ENCODE results near the gene MLEC. TPM values are rescaled to one million over a fixed set of nuclear protein-coding genes. Genes with fewer than 3 reads are reported as not detected.

MLEC gene
- total RNA-seq, 3 donors from 2014 or later (not counting 1 experiment from before 2014, with no cell fraction given), result 47.4 to 52.8 (median 49.6) TPM

GRCh38 chr12:120735181-120735580 is 48.2 kb downstream of the MLEC start:
- WGBS (ENCODE audit: insufficient coverage), result 100% methylated on average over 1 of the region's 3 CpGs
- Mint-ChIP-seq H3K4me1 (peaks cover 0 to 7% of the 10 kb centered on the region in 2 donors), H3K9me3 (no peaks in the 10 kb centered on the region), H3K27me3 (ENCODE audit: low read depth in 2 of 2) (no peaks in the 10 kb centered on the region), H3K36me3 (no peaks in the 10 kb centered on the region), H3K4me3 (no peak overlapping the region), H3K27ac (no peak overlapping the region)
- Histone ChIP-seq H3K9me3 (ENCODE audit: control insufficient read depth, insufficient read depth, low read length) (no peaks in the 10 kb centered on the region), H3K36me3 (ENCODE audit: control insufficient read depth, insufficient read depth, low read length) (peaks cover 9% of the 10 kb centered on the region), H3K27ac (ENCODE audit: low read length) (no peak overlapping the region), H3K4me1 (ENCODE audit: control insufficient read depth, insufficient read depth, low read length) (no peaks in the 10 kb centered on the region), H3K4me3 (ENCODE audit: low read length) (no peak overlapping the region), H3K27me3 (ENCODE audit: control insufficient read depth, insufficient read depth, low read length) (no peaks in the 10 kb centered on the region)
- no peak for DNase-seq
- intact Hi-C loops (cut with micrococcal nuclease), result no loop called here
- no peak for TF ChIP-seq CTCF (IDR thresholded peaks at IDR 0.05)
- ATAC-seq, result no peak

GRCh38 chr12:120736404-120737331 is 49.7 kb downstream of the MLEC start:
- H3K36me3 ChIP-seq (ENCODE audit: control insufficient read depth, insufficient read depth, low read length), result peaks cover 3% of the 10 kb centered on the region
- intact Hi-C loops (cut with micrococcal nuclease), result no loop called here
- no peak overlapping the region for H3K27ac Mint-ChIP-seq
- no peaks in the 10 kb centered on the region for H3K27me3 ChIP-seq (ENCODE audit: control insufficient read depth, insufficient read depth, low read length)
- ATAC-seq (no peak), DNase-seq (no peak)
- H3K27me3 Mint-ChIP-seq (ENCODE audit: low read depth in 2 of 2), result no peaks in the 10 kb centered on the region
- no peak overlapping the region for H3K4me3 Mint-ChIP-seq
- H3K9me3 ChIP-seq (ENCODE audit: control insufficient read depth, insufficient read depth, low read length), result no peaks in the 10 kb centered on the region
- no peak overlapping the region for H3K4me3 ChIP-seq (ENCODE audit: low read length)
- no peaks in the 10 kb centered on the region for H3K36me3 Mint-ChIP-seq
- peaks cover 0 to 4% of the 10 kb centered on the region in 2 donors for H3K4me1 Mint-ChIP-seq
- no peak overlapping the region for H3K27ac ChIP-seq (ENCODE audit: low read length)
- WGBS (ENCODE audit: insufficient coverage), result 95% methylated on average over 38 of the region's 38 CpGs
- H3K4me1 ChIP-seq (ENCODE audit: control insufficient read depth, insufficient read depth, low read length), result no peaks in the 10 kb centered on the region
- no peaks in the 10 kb centered on the region for H3K9me3 Mint-ChIP-seq
- no peak for TF ChIP-seq CTCF (IDR thresholded peaks at IDR 0.05)

- H3K27me3 ChIP-seq (ENCODE audit: control insufficient read depth, insufficient read depth, low read length), result no peaks in the 10 kb centered on the region
- no peaks in the 10 kb centered on the region for H3K27me3 Mint-ChIP-seq (ENCODE audit: low read depth in 2 of 2)
- no peak overlapping the region for H3K4me3 ChIP-seq (ENCODE audit: low read length)
- DNase-seq, result no peak
- no peak overlapping the region for H3K4me3 Mint-ChIP-seq
- no peak overlapping the region for H3K27ac Mint-ChIP-seq
- no peaks in the 10 kb centered on the region for H3K9me3 ChIP-seq (ENCODE audit: control insufficient read depth, insufficient read depth, low read length)
- H3K9me3 Mint-ChIP-seq, result no peaks in the 10 kb centered on the region
- intact Hi-C loops (cut with micrococcal nuclease), result no loop called here
- H3K27ac ChIP-seq (ENCODE audit: low read length), result no peak overlapping the region
- H3K36me3 ChIP-seq (ENCODE audit: control insufficient read depth, insufficient read depth, low read length), result peaks cover 3% of the 10 kb centered on the region
- H3K4me1 ChIP-seq (ENCODE audit: control insufficient read depth, insufficient read depth, low read length), result no peaks in the 10 kb centered on the region
- no peaks in the 10 kb centered on the region for H3K36me3 Mint-ChIP-seq
- 94% methylated on average over 25 of the region's 25 CpGs for WGBS (ENCODE audit: insufficient coverage)
- no peak for TF ChIP-seq CTCF (IDR thresholded peaks at IDR 0.05)
- no peak for ATAC-seq
- peaks cover 0 to 4% of the 10 kb centered on the region in 2 donors for H3K4me1 Mint-ChIP-seq
Measured at GRCh38 chr12:120737557-120738251, 50.8 kb downstream of the MLEC start.

All from natural killer cell (primary cell).